HG03066 (cell line): ENCODE measurements around the gene CPZ.

ENCODE experiments used
- ATAC-seq: cut with Tn5 transposase; IDR thresholded peaks from one replicate; pipeline ENCODE4 v1.9.1; 2021; ENCODE audit warnings: low read depth; ENCODE audit not compliant: unreplicated experiment

Gene CPZ

DNA sequence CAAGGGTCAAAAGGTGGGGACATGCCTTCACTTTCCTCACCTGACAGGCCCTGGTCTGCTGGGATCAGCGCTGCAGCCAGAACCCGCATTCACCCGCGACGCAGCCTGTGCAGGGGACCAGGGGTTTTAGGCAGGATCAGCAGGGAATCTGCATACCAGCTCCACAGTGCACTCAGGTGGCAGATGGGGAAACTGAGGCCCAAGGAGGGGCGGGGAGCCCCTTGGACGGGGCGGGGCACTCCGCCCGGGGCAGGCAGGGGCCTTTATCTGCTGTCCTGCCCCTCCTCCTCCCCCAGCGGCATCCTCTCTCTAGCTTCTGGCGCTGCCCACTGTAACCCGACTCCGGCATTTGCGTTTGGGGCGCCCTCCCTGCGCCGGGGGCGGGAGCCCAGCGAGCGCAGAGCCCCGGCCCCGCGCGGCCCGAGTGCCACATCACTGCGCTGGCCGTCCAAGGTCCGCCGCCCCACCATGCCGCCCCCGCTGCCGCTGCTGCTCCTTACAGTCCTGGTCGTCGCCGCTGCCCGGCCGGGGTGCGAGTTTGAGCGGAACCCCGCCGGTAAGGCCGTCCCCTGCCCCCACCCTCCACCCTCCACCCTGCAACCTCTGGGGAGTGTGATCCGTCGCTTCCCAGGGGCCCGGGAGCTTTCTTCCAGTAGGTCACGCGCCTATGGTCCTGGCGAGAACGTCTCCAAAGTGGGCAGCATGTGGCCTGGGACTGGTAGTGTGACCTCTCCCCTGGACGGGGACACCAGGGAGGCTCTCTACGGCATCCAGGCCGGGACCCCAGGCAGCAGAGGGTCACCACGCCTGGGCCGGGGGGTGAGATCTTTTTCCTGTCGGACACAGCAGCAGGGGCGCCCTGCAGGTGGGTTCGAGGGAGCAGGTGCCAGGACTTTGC lies at the start of gene CPZ:
Gene CPZ, plus strand, starts transcription at position 400 of the 898 bp plus-strand sequence. Its CDS starts 69 bp downstream, at position 469.
- ATAC-seq, result no peak

DNA sequence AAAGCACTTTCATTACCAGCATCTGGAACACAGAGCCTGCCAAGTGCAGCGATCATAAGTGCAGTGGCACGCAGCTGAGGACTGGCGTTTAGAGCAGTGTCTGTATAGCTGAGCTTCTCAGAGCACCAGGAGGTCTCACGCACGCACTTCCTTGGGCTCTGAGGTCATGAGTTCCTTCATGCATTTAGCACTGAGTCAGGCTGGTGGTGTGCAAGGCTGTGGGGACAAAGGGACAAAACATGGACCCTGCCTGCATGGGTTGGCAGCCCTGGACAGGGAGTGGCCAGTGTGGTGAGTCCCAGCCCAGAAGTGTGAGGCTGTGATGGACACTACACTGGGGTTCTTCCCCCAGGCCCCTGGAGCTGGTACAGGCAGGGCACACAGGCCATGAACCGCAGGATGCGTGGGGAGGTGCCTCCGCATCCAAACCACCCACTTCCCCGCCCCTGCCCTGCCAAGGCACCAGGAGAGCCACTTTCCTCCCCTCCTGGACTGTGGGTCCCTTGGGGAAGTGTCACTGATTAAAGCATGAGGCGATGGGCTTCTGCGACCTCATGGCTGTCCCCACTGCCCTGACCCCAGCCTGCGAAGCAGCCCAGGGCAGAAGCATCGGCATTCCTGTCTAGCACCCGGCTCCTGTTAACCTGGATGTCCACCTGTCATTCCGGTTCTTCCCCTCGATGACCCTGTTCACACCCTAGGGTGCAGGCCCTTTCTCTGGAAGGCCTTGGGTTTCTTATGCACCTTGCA lies 49.6 kb upstream of the CPZ start:
- ATAC-seq, result no peak

DNA sequence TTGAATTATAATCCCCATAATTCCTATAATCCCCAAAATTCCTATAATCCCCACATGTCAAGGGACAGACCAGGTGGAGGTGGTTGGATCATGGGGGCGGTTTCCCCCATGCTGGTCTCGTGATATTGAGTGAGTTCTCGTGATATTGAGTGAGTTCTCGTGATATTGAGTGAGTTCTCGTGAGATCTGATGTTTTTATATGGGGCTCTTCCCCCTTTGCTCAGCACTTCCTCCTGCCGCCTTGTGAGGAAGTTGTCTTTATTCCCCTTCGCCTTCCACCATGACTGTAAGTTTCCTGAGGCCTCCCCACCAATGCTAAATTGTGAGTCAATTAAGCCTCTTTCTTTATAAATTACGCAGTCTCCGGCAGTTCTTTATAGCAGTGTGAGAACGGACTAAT lies 48.9 kb upstream of the CPZ start:
- no peak for ATAC-seq

DNA sequence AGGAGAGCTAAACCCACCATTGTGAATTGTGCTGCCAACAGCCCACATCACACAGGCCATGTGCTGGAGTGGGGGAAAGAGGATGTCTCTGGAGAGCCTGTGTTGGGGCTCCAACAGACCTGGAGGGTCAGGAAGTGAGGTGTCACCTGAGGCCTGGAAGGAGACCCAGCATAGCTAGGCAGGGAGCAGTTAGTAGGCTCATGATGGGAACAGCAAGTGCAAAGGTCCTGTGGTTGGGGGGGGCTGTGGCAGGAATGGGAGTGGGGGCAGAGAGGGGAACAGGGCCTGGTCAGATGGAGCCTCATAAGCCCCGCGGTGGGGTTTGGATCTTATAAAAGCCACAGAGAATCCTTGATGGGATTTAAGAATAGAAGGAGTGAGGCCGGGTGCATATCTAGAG lies 48.3 kb upstream of the CPZ start:
- no peak for ATAC-seq

DNA sequence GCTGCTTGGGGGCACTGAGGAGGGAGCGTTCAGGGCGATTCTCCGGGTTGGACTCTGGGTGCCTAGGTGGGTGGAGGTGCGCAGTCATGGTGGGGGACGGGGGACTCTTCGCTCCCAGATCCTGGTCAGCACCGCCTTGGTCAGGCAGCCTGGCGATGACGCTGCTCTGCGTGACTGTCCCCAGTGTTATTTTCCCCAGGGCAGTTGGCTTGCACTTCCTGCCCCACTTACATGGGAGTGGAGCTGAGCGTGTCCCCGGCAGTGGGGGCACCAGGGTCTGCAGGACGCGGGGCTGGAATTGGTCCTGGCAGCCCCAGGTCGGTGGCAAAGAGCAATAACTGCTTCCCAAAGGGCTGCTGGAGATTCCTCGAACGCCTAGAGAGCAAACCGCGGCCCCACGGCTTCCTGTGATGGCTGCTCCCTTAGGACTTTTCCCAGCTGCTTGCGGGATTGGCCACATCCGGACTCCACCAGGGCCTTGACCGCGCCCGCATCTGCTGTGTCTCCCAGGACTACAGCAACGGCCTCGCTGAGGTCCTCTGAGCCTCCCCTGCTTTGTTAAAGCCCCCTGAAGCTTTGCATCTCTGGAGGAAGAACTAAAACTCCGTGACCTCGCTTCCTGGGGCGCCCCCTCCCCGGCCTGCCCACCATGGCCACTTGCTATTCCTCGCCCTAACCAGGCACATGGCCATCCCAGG lies 47.7 kb upstream of the CPZ start:
- no peak for ATAC-seq

DNA sequence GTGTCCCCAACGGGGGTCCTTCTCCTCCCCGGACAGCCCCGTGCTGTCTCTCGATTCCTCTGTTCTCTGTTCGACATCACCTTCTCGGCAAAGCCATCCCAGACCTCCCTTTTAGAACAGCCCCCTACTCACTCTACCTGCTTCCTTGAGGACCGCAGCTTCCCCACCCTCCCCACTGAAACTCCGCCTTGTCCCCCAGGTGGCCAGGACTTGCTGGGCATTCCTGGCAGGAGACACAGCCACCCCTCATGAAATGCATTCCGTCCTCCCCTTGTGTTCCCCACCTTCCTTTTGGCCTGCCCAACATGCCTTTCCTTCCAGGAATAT lies 47.2 kb upstream of the CPZ start:
- no peak for ATAC-seq

DNA sequence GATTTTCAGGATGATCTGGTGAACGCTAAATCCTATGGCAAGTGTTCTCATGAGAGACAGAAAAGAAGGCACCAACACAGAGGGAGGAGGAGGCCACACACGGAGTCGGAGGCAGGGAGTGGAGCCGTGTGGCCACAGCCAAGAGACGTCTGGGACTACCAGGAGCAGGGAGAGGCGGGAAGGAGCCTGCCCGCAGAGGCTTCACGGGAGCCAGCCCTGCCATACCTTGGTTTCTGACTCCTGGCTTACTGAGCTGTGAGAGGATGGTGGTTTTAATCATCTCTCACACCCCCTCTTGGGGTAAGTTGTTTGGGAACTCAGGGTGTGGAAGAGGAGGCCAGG lies 45.8 kb upstream of the CPZ start:
- ATAC-seq, result no peak

DNA sequence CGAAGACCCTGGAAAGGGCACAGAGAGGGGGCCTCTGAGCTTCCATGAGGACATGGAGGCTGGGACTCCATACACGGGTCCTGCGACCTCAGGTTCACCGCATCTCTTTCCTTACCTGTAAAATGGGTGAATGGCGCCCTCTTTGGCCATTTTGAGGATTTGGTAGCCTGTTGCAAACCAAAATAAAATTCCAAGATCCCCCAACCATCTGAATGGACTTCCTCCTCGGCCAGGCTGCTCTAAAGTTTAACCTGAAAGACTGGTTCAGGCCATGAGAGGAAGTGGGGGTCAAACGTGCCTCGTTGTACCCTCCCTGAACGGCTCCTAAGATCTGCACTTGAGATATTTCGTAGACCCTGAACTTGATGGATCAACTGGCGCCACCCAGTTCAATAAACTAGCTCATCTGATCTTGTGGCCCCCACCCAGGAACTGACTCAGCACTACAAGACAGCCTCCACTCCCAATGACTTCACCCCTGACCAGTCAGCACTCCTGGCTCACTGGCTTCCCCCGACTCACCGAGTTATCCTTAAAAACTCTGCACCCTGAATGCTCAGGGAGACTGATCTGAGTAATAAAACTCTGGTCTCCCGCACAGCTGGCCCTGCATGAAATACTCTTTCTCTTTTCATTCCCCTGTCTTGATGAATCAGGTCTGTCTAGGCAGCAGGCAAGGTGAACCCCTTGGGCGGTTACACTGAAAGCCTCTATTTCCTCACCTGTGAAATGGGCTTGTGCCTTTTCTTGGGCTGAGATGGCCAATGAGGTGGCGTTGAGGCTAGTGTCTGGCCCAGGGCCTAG lies 45.3 kb upstream of the CPZ start:
- ATAC-seq, result no peak

DNA sequence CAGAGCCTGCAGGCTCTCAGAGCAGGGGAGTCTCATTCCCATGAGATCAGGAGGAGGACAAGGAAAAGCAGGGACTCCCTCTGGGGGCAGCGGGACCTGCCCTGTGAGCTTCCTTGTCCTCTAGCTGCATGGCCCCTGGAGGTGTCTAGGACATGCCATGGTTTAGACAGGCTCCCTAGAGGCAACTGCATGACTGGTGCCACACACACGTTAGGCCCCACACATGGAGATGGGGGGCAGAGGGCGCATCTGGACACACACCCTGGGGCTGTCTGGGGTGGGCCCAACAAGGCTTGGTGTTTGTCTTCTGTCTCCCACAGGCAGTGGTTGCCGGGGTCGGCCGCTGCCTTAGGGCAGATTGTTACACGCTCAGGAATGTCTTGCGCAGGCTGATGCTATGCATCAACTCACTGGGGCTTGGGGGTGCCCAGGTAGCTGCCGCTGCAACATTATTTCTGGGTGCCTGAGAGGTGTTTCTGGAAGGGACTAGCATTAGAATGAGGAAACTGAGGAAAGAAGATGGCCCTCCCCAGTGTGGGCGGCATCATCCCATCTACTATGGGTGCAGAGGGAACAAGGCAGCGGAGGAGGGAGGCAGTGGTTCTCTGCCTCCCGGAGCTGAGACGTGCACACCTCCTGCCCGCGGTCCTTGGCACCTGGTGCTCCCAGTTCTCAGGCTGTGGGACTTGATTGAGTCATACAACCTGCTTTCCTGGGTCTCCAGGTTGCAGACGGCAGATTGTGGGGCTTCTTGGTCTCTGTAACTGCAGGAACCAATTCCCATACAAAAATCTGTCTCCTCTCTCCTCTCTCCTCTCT lies 44.4 kb upstream of the CPZ start:
- ATAC-seq, result no peak

DNA sequence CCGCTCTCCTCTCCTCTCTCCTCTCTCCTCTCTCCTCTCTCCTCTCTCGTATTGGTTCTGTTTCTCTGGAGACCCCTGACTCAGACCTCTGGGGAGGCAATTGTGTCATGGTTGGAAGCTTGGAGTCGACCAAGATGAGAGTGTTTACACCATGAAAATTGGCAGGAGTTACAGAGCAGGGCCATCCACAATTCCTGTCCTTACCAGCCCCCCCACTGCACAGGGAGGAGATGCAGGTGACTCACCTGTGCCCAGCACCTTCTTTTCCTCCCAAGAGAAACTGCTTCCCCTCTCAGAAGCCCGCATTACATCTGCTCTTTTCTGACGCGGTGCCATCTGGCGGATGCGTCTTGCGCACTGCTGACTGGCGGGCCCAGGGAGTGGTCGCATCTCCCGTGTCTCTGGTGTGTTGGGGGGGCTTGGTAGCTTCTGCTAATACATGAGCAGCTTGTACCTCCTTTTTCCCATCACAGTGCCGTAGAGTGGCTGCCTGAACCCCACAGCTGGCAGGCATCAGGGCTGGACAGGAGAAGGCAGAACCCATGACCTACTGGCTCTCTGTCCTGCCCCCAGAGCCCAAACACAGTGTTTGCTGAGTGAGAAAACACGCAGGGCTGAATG lies 43.7 kb upstream of the CPZ start:
- ATAC-seq, result no peak

DNA sequence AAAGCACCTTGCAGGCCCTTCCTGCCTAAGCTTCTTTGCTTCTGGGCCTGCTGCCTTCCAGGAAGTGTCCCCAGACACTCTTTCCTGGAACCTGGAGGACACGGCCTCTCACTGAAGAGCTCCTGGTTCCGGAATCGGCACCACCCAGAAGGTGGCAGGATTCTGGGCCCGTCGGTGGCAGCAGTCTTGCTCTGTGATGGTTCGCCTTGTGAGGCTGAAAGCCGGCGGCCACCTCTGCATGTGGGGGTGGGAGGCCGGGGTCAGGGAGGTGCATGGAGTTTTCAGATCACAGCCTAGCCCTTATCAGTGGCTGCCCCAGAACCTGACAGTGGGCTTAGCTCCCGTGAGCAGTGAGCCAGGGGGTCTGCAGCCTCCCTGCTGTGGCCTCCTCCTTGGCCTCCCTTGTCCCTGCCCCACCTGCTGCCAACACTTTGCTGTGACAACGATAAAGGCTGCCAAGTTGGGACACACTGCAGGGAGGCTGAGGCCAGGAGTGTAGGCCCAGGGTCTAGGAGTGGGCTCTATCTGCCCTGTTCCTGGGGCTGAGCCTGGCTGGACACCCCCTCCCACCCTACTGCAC lies 43.1 kb upstream of the CPZ start:
- no peak for ATAC-seq

DNA sequence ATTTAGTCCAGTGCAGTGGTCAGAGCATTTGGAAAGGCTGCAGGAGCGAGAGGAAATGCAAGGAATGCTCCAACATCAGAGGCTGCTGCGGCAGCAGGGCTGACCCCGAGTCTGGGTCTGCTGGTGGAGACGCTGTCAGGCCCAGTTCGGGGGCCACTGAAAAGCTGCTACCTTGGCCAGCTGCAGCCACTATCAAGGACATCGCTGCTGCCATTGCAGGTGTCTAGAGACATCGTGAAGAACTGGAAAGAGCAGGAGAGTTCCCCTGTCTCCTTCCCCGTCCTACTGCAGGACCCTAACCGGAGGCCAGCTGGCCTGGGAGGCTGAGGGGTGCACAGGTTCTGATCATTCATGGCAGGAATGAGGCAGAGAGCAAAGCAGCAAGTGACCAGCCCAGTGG lies 41.9 kb upstream of the CPZ start:
- ATAC-seq, result no peak

DNA sequence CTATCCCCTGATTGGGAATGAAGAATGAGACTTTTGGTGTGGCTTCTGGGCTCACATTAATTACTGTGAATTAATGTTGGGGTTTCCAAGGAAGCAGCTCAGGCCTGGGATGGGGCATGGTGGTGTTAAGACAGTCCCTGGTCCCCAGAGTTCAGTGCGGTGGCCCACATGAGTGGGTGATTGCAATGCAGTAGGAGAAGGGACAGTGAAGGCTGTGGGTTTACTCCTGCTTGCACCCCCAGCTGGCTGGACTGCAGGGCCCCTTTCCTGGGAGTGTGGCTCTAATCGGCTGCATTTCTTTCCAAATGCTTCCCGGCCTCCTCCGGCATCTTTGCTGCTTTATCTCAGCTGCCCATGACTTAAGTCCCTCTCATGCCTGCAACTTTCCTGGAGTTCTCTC lies 40.5 kb upstream of the CPZ start:
- no peak for ATAC-seq

DNA sequence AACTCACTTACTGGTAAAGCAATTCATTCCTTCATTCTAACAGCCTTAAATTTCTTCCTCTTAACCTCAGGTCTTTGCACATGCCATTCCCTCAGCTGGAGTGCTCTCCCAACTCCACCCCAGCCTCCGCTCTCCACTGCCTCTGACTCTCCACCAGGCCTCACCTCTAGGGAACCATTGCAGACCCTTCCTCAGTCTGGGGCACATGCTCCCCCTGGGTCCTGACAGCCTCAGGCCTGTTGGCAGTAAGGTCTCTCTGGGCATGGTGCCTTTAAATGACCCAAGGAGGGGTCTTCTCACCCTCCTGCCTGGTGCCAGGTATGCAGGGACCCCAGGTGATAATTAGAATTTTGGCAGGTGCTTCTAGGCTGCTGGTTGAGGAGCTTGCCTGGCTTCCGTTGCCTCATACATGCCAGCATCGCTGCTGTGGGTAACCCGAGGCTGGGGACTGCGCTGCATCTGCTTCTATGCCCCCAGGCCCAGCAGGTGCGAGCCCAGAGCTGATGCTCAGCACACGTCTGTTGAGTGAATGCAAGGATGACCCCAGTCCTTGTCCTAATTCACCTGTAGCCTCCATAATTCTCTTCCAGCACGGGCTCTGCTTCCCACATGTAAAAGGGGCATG lies 39.9 kb upstream of the CPZ start:
- ATAC-seq, result no peak

DNA sequence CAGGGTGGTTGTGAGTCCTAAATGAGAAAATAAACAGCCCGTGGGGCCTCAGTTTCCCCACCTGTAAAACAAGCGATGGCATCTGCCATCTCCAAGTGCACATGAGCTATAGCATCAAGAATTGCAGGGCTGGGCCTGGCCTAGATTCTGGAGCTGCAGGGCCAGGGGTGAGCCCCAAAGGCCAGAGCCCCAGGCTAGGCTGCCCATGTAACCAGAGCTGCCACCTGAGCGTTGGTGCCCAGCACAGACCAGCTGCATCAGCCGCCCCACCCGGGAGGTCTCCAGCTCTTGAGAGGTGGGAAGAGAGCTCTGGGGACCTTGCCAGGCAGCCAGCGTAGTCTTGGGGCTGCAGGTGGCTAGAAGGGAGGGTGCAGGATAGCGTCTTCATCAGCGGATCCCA lies 39.3 kb upstream of the CPZ start:
- ATAC-seq, result no peak

DNA sequence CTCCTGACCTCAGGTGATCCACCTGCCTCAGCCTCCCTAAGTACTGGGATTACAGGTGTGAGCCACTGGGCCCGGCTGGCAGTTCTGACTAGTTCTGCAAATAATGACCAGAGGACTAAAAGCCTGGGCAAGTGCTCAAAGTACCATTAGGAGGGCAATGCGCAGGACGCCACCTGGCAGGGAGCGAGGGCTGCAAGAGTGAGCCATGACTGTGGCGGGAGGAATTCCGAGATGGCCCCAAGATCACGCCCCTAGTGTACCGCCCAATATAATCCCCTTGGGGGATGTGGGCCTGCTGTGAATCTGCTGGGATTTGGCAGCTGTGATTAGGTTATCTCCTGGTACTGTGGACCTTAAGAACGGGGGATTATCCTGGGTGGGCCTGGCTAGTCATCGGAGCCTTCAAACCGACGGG lies 38.6 kb upstream of the CPZ start:
- ATAC-seq, result no peak

DNA sequence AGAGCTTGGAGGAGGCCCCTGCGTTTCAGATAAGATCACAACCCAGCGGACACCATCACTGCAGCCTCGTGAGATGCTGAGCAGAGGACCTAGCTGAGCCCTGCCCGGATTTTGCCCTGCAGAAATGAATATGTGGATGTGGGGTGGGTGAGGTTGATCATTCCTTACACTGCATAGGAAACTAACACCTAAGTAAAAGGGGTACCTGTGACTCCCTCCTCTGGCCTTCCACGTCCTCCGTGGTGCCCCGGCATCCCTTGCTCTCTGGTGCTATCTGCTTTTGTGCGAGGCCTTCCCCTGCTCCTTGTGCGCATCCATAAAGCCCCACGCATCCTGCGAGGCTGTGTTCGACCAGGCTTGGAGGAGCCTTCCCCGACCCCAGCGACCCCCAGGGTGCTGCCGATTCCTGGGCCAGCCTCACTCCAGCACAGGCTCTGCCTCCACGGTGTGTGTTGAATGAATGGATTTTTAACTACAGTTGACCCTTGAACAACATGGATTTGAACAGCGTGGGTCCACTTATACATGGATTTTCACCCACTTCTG lies 37.9 kb upstream of the CPZ start:
- ATAC-seq, result no peak

DNA sequence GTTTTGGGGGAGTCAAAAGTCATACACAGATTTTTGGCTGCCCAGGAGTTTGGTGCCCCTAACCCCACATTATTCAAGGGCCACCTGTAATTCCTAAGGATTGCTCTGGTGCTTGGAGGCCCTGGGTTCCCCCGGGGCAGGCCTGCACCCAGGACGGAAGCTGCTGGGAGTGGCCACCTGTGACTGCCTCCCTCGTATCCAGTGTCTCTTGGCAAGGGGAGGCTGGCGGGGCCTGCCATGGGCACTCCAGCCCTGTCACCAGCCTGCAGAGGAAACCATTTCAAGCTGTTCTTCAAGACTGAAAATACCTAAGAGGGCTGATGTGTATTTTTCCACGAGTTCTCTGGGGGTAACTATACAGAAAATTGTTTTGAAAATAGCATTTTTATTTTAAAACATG lies 36.8 kb upstream of the CPZ start:
- ATAC-seq, result no peak
